ENCODE results near the gene PCBD2.
"Not testable (repeated sequence)": the region's sequence is repeated elsewhere in the genome, so short reads cannot be mapped to it uniquely, and the experiment has no call there.

The PCBD2 gene

GRCh38 chr5:134904610-134905245 lies at the start of gene PCBD2:
Gene PCBD2, plus strand, starts transcription at chr5:134905131. Its CDS starts 9 bp downstream, at chr5:134905140.
- peak; percentile 93 to 95 for DNase-seq

DNA sequence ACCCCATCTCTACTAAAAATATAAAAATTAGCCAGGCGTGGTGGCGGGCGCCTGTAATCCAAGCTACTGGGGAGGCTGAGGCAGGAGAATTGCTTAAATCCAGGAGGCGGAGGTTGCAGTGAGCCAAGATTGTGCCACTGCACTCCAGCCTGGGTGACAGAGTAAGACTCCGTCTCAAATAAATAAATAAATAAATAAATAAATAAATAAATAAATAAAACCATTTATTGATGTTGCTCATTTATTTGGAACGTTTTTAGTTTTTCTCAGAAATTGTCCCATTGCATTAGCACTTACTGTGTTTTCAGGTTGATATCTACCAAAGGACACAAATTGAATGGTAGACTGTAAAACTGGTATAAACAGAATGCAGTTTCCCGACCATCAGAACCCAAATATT lies 48.5 kb upstream of the PCBD2 start:
- DNase-seq = not testable (repeated sequence)

DNA sequence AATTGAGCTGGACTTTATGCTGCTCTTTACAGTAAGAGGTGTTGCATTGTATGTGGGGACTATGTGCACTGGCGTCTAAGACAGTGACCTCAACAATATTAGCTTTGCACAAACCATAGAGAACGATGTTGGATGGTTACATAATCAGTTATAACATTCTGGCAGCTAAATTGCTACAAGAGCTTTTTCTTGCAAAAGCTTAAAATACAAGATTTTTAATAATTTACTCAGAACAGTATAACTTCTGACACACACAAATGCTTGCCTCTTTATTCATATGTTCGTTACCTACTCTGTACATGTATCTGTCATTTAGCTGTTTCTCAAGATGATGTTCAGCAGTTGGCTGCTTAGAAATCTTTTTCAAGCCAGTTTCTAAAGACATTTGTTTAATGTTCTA lies 47.5 kb upstream of the PCBD2 start:
- DNase-seq = no peak

GRCh38 chr5:134864707-134865106 lies 40.2 kb upstream of the PCBD2 start:
- DNase-seq = no peak

GRCh38 chr5:134873494-134873893 lies 31.4 kb upstream of the PCBD2 start:
- peak; percentile 20 to 22 for DNase-seq

- DNase-seq = peak; percentile 81 to 82
Measured at GRCh38 chr5:134873987-134874830, 30.7 kb upstream of the PCBD2 start, which contains the start of gene TXNDC15. Gene TXNDC15, plus strand, starts transcription at chr5:134874371. Its CDS starts 57 bp downstream, at chr5:134874428.

DNA sequence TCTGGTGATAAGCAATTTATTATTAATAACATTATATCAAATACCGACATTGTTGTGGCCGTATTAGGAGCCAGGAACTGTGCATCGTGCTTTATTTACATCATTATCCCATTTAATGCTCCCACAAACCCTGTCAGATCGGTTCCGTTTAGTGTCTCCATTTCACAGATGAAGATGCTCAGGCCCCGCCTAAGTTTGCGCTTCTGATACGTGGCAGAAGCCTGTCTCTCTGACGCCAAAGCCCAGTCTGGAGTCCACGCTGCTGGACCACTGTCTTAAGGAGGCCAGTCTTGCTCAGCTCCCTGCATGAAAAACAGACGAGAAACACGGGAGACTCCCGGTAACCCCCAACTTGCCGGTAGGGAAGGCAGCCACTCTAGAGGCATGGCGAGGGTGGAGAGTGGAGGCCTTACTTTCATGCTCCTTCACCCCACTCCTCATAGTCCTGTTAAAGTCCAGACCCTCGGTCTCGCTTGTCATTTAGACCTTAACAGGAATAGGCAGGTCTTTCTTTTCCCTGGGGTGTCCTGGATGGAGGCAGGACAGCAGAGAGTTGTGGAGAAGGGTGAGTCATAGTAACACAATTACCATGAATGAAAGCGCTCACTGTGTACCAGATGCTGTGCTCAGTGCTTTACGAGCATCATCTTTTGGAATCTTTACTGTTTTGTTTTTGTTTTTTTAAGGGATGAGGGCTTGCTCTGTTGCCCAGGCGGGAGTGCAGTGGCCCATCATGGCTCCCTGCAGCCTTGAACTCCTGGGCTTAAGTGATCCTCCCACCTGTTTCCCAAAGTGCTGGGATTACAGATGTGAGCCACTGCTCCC lies 29.9 kb upstream of the PCBD2 start:
- peak; percentile 49 to 53 for DNase-seq

GRCh38 chr5:134877159-134877558 lies 27.8 kb upstream of the PCBD2 start:
- no peak for DNase-seq

DNA sequence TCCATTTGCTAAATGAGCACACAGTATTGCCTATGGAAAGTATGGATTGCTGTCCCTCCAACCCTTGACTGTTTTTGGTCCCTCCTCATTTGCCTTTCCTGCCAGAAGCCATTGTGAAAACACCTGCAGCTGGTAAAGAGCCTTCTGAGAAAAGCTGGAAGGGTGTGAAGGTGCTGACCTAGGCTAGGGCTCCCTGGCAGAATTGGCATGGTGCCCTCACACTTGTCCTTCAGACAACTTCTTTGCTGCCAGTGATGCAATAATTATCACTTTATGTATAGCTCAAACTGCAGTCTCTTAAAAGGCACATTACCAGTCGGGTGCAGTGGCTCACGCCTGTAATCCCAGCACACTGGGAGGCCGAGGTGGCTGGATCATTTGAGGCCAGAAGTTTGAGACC lies 26.5 kb upstream of the PCBD2 start:
- DNase-seq = no peak

- DNase-seq = no peak
Measured at GRCh38 chr5:134879456-134879855, 25.5 kb upstream of the PCBD2 start.

- not testable (repeated sequence) for DNase-seq
Measured at GRCh38 chr5:134880937-134881336, 24.0 kb upstream of the PCBD2 start.

- not testable (repeated sequence) for DNase-seq
Measured at GRCh38 chr5:134881711-134882110, 23.2 kb upstream of the PCBD2 start.

DNA sequence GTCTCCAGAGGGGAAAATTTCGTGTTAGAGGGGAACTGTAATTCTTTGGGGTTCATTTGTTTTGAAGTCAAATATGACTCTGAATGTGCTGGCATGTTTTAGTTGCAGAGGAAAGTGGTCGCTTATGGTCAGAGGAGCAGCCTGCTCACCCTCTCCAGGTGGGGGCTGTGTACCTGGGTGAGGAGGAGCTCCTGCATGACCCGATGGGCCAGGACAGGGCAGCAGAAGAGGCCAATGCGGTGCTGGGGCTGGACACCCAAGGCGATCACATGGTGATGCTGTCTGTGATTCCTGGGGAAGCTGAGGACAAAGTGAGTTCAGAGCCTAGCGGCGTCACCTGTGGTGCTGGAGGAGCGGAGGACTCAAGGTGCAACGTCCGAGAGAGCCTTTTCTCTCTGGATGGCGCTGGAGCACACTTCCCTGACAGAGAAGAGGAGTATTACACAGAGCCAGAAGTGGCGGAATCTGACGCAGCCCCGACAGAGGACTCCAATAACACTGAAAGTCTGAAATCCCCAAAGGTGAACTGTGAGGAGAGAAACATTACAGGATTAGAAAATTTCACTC lies 17.3 kb upstream of the PCBD2 start:
- no peak for DNase-seq

DNA sequence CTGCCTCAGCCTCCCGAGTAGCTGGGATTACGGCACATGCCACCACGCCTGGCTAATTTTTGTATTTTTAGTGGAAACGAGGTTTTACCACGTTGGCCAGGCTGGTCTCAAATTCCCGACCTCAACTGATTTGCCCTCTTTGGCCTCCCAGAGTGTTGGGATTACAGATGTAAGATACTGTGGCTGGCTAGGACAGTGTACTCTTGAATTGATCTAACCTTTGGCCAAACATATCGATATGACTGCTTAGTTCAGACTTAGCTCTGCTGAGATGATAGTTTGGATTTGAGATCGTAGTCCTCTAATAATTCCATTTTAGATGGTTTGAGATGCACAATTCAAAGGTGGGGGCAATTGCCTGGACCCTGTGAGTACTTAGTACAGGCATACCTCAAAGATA lies 15.6 kb upstream of the PCBD2 start:
- no peak for DNase-seq

GRCh38 chr5:134891473-134891872 lies 13.5 kb upstream of the PCBD2 start:
- no peak for DNase-seq

GRCh38 chr5:134892282-134892681 lies 12.6 kb upstream of the PCBD2 start:
- DNase-seq = no peak

DNA sequence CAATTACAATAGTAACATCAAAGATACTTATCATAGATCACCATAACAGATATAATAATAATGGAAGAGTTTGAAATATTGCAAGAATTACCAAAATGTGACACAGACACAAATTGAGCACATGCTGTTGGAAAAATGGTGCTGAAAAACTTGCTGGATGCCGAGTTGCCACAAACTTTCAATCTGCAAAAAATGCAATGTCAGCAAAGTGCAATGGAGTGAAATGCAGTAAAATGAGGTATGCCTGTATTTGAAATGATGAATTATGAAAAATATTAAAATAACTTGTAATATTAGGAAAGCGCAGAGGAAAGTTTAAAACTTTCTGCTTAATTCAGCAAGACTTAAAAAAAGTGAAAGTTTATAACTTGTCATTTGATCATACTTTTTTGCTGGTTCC lies 12.0 kb upstream of the PCBD2 start:
- DNase-seq = no peak

DNA sequence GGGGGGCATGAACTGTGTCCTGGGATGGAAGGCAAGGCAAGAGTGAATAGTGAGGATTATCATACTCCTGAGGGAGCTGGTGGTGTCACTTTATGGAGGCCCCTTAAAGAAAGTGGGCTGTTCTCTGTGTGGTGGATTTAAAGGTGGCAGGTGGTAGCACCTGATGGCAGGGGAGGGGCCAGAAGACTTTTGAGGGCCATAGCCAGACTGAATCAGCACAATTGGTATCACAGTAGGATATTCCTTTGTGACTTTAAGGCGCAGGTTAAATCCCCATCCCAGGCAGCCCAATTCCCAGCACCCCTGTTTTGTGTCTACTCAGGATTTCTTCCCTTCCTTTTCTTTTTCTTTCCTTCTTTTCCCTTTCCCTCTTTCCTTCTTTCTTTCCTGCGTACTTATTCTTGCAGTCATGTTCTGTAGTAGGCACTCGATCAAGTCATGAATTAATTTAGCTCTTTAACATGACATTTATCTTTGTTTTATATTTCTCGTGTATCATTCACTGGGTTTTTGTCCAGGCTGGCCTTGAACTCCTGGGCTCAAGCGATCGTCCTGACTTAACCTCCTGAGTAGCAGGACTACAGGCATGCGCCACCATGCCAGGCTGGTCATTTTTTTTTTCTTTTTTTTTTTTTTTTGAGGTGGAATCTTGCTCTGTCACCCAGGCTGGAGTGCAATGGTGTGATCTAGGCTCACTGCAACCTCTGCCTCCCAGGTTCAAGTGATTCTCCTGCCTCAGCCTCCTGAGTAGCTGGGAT lies 11.0 kb upstream of the PCBD2 start:
- no peak for DNase-seq

DNA sequence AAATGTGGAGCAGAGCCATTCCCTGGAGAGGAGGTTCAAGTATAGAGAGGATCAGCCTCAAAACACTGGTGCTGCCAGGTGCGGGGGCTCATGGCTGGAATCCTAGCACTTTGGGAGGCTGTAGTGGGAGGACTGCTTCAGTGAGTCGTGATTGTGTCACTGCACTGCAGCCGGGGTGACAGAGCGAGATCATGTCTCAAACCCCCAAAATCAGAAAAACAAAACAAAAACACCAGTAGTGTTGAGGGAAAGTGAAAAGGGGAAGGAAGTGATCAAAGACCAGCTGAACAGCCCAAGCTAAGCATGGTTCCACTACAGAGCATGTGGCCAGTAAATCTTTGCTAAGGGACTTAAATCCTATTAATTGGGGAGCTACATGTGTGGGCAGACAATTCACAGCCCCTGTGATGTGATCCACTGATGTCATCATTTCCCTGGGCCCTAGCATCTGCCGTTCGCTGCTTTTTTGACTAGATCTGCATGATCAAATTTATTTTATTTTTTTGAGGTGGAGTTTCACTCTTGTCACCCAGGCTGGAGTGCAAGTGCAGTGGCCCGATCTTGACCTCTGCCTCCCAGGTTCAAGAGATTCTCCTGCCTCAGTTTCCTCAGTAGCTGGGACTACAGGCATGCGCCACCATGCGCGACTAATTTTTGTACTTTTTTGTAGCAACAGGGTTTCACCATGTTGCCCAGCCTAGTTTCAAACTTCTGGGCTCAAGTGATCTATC lies 2.7 kb upstream of the PCBD2 start:
- no peak for DNase-seq

GRCh38 chr5:134905246-134905996 lies 490 bp downstream of the PCBD2 start:
- DNase-seq = peak; percentile 63 to 68

- no peak for DNase-seq
Measured at GRCh38 chr5:134906811-134907210, 1.9 kb downstream of the PCBD2 start.

All from stimulated activated CD4-positive, alpha-beta T cell treated with anti-CD3 and anti-CD28 coated beads, Interleukin-2, amount 100 ng/mL, for 24 hours (primary cell).